Stimulated activated CD8-positive, alpha-beta memory T cell treated with anti-CD3 and anti-CD28 coated beads, Interleukin-4, amount 100 ng/mL, for 4 hours (primary cell): ENCODE results near the gene ATP5MC2.
"Not testable (repeated sequence)": the region's sequence is repeated elsewhere in the genome, so short reads cannot be mapped to it uniquely, and the experiment has no call there.

ENCODE experiments used
- DNase-seq, 2 donors: peaks; one replicate each; pipeline ENCODE4 v3.0.0-alpha.2; 2020; ENCODE audit warnings: low read depth in 2 of 2, low spot score in 1 of 2

ATP5MC2 gene

DNA sequence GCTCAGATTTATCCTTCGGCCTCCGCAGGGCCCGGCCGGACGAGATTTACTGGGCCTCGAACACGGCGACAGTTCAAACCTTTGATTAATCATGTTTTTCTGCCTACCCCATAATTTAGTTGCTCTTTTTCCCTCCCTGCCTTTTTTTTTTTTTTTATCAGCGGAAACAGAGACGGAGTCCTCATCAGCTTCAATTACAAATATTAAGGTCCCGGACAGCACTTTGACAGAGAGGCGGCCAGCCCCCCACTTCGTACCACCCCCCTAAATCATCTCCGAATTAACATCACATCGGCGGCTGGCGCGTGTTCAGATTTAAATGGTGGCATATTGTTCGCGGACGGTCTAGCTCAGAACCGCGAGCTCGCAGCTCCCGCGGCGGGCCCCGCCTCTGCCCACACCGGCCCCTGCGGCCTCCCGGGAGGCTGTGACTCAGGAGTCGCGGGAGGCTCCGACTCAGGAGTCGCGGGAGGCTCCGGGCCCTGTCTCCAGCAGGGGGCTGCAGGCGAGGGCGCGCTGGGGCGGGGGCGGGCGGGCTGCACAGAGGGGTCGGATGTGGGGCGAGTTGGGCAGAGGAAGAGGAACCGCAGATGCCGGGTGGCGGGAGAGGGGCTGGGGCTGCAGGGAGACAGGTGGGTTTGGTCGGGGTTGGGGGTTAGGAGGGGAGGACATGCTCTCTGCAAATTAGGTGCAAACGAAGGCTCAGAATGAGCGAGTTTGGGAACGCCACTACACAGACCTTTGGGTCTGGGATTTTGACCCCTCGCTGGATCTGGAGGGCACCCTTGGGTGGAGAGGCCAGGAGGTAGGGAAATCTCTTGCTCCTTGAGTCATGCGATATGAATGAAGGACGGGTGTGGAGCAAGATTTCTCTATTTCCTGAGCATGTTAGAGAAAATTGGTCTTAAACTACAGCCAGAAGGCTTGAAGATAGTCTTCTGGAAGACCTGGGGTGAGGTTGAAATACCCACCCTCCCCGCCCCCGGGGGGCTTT lies 19.6 kb upstream of the ATP5MC2 start:
- DNase-seq: peak in 1 of 2 donors; percentile 5

DNA sequence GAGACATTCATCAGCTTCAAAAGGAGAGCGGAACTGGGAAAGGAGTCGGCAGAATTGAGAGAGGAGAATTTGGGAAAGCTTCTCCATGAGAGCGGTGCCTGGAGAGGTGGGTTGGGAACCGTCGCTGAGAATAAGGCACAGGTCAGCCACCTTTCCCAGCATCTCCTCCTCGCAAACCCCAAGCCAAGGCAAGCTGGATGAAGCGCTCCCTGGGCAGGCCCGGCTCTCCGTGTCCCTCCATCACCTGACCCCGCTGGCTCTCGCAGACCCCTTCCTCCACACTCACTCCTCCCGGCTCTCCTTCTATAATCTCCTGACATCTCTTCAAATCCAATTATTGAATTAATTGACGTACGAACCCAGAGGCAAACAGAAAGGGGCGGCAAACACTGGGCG lies 18.9 kb upstream of the ATP5MC2 start:
- DNase-seq: no peak

DNA sequence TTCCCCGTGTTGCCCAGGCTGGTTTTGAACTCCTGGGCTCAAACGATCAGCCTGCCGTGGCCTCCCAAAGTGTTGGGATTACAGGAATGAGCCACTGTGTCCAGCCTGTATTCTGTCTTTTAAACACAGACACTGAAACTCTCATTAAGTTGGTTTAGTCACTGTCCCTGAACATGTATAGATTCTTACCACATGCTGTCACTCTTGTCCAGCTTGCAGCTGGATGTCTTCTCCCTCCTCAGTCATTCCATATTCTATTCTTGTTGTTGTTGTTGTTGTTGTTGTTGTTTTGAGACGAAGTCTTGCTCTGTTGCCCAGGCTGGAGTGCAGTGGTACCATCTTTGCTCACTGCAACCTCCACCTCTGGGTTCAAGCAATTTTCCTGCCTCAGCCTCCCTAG lies 12.3 kb upstream of the ATP5MC2 start:
- no peak for DNase-seq

DNA sequence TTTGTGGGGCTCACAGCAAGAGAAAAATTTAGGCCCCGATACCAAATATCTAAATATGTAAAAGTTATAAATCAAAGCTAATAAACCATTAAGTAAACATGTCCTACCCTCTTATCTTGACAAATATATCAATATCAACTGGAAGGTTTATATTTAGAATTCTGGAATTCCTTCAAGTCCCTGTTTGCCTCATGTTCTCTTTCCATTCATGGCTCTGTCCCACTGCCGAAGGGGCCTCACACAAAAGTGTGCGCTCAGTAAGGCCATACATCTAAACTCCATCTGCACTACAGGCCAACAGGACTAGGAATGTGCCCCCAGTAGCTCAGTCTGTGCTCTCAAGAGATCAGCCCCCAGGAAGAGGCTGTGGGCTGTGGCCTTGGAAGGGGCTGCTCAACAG lies 10.6 kb upstream of the ATP5MC2 start:
- DNase-seq: no peak

DNA sequence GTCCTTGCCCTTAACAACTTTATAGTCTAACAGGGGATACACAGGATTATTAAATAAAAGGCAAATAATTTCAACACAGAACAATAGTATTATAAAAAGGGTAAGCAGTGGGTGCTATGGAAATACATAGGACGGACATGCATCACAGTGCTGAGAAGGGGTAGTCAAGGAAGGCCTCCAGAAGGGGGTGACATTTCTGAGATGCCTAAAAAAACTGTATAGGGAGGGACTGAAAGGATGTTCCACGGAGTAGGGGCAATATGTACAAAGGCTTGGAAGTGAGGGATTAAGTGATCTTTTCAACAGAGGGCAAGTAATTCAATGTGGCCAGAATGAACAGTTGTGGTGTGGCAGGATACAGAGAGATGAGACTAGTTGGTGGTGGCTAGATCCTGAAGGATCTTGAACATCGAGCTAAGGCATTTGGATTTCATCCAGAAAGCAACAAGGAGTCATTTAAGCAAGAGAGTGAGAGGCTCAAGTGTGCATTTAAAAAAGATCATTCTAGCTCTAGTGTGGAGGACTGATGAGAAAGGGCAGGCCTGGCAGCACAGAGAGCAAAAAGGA lies 8.9 kb upstream of the ATP5MC2 start:
- no peak for DNase-seq

DNA sequence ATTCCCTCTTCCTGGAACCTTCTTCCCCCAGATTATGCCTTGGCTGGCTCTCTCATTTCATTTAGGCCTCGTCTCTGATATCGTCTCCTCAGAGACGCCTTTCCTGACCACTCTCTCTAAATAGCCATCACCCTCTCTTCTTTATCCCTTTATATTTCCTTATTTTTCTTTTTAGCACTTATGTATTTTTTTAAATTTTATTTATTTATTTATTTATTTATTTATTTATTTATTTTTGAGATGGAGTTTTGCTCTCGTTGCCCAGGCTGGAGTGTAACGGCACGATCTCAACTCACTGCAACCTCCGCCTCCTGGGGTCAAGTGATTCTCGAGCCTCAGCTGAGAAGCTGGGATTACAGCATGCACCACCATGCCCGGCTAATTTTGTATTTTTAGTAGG lies 8.1 kb upstream of the ATP5MC2 start:
- DNase-seq: no peak

DNA sequence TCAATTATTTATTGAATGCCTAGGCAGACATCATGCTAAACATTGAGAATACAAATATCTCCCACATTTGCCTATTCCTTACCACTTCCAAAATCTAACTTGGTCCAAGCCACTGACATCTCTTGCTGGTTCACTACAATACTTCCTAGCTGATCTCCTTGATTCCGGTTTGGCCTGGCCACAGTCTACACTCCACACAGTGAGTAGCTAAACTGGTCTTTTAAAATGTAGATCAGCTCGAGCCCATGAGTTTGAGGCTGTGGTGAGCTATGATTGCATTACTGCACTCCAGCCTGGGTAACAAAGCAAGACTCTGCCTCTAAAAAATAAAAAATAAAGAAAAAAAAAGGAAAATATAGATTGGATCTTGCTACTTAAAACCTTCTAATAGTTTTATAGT lies 7.6 kb upstream of the ATP5MC2 start:
- DNase-seq: no peak

DNA sequence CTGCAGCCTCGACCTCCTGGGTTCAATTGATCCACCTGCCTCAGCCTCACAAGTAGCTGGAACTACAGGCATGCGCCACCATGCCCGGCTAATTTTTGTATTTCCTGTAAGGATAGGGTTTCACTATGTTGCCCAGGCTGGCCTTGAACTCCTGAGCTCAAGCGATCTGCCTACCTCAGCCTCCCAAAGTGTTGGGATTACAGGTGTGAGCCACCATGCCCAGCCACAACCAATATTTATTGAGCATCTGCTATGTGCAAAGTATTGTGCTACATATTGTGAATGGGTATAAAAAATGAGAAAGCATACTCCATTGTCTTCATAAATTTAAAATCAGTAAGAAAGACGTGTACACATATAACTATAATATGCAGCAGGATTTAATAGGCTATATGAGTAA lies 4.2 kb upstream of the ATP5MC2 start:
- not testable (repeated sequence) for DNase-seq

DNA sequence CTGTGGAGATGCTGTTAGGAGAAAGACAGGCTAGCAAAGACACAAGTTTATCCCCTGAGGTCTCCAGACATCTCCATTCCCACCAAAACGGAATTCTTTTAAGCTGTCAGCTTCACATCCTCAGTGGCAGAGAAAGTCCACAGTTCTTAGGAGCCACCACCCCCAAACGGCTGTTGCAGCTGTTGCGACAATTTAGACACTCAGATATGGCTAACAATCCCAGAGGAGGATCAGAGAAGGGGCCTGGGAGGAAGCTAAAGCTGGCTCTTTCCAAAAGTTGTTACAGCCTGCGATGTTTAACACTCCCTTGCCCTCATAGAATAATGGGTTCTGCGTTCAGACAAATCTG lies 1.9 kb upstream of the ATP5MC2 start:
- no peak for DNase-seq

DNA sequence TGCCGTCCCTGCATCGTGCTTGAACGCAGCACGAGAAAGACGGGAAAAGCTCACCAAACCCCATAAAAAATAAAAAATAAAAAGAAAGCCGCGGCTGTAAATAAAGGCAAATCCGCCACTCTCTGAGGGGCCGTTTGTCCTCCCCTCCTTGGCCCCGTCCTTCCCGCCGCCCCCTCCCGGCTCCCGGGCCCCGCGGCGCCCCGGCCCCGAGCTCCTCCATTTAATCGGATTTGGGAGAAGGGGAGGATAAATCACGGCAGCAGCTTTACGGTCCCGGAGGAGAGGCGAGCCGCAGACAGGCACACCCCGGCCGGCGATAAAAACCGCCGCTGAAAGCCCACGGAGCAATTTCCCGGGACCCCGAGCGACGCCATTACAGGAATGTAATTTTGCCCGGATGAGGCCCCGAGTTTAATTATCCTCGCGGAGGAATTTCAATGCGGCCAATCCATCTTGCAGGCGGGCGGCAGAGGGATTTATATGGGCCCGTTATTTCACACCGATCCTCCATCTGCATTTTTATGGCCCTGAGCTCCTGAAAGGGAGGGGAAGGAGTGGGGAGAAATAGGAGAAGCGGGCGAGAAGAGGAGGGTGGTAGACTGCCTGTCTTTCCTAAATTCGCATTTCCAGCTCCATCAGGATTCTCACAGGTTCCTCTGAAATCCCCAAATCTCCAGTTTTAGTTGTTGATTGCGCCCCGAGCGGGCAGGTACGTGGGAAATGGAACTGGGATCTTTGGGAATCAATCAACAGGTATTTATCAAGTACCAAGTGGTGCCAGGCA lies 1.3 kb upstream of the ATP5MC2 start:
- no peak for DNase-seq

DNA sequence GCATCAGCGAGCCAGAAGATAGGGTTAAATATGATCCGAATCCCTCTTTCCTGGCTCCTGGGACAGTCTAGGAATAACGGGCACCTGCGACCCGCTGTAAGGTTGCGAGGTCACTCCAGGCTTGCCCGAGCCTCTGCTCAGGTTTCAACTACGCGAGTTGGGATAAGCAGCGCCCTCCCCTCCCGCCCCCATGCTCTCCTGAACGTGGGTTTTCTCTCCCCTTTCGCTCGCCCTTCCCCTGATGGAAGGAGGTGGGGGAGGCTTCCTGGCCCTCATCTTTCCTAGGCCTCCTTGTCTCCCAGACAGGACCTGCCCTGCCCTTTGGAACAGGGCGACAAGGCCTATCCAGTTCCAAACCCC lies 753 bp upstream of the ATP5MC2 start:
- no peak for DNase-seq

DNA sequence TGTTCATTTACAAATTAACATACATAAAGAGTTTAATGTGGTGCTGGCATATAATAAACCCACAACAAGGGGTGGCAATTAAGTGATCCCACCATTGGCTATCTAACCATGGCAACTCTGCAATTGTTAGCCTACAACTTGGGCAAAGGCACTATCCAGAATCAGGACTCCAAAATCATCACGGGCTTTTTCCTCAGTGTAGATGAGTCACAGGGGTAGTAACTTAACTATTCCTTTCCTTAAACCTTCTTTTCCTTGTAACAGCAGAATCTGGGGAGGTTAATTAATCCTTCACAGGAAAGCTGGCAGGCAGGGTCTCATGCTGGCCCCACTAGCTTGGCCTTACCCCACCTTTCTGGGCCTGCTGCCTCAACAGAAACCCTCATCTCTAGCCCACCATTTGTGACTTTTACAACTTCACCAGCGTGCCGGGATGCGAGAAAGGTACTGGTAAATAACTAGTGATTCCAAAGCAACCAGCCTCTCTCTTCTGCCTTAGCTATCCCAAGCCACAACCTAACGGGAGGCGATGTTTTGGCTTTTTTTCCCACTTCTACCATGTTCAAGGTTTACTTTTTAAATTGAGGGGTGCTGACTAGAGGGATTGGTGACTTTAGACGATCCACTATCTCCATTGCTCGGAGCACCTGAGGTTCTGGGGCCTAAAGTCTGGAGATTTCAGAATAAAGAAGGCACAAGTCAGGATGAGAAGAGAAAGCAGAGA lies 744 bp downstream of the ATP5MC2 start:
- no peak for DNase-seq

DNA sequence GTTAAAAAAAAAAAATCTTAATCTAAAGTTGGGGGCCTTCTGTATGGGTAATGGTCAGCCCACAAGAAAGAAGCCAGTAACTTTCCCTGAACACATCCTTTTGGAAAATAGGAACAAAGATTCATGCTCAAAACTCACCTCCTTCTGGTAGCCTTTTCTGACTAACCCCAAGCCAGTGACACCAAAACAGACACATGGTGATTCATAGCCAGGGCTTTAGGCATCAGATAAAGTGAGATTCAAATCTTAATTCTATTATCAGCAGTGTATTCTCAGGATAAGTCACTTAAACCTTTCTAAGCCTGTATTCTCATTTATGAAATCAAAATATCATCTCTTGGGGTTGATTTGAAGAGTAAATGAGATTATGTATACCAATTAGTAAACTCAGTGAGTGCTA lies 4.9 kb downstream of the ATP5MC2 start:
- DNase-seq: no peak

DNA sequence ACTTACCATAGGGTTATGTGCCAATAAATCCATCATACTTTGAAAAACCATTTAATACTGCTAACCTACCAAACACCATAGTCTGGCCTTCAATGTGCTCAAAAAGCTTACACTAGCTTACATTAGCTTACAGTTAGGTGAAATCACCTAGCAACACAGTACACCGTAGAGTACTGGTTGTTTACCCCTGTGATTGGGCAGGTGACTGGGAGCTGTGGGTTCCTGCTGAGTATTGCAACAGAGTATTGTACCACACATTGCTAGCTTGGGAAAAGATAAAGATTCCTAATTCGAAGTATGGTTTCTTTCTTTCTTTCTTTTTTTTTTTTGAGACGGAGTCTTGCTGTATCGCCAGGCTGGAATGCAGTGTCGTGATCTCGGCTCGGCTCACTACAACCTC lies 5.6 kb downstream of the ATP5MC2 start:
- DNase-seq: no peak

DNA sequence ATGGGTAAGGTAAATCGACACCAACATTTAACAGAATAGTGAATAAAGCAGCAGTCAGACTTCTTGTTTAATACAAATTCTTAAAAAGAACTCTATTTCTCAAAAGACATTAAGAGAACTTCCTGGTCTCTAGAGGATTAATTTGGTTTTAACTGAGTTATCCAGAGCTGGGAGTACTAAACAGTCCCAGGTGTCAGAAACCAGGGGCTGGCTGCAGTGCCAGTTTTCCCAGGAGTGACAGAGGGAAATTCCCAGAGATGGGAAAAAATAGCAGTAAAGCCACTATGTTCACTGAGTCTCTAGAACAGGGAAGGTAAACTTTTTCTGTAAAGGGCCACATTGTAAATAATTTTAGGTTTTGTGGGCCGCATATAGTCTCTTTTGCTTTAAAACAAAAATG lies 8.8 kb downstream of the ATP5MC2 start:
- DNase-seq: no peak

DNA sequence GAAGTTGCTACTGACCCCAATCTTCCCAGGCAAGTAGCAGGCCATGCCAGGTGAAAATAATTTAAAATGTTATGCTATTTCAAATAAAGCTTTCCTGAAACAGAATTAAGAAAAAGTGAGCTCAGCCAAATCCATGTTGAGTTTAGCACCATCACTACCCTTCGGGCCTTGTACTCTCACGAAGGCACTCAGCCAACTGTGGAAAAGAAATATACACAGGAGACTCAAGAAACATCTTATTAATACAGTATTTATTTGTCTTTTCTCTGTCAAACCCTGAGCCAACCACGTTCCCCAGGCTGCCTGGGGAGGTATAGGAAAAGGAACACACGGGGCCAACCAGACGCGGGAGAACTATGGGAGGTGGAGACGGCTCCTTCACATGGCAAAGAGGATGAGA lies 10.9 kb downstream of the ATP5MC2 start:
- DNase-seq: no peak

DNA sequence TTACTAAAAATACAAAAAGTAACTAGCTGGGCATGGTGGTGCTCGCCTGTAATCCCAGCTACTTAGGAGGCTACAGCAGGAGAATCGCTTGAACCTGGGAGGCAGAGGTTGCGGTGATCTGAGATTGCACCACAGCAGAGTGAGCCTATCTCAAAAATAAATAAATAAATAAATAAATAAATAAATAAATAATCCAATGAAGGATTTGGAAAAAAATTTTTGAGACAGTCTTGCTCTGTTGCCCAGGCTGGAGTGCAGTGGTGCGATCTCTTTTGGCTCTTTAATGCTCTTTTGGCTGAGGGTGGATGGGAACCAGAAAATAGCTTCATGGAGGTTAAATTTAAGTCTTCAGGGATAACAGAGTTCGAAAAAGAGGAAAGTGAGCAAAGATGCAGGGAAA lies 11.7 kb downstream of the ATP5MC2 start:
- no peak for DNase-seq

DNA sequence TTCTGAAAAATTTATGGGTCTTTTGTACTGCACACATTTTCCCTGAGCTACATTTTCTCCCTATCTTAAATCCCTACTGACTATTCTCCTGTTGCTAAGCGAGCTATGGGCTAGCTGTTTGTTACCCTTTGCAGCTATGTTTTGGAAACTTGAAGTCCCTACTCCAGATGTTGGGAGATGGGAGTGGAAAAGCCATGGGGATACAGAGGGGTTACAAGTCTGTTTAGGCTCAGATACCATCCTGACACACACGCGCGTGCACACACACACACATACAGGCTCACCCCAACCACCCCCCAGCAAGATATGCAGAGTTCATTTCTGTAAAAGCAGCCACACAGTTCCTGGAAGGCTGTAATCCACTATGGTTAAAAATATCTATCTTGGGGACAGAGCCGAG lies 15.8 kb downstream of the ATP5MC2 start:
- DNase-seq: no peak

DNA sequence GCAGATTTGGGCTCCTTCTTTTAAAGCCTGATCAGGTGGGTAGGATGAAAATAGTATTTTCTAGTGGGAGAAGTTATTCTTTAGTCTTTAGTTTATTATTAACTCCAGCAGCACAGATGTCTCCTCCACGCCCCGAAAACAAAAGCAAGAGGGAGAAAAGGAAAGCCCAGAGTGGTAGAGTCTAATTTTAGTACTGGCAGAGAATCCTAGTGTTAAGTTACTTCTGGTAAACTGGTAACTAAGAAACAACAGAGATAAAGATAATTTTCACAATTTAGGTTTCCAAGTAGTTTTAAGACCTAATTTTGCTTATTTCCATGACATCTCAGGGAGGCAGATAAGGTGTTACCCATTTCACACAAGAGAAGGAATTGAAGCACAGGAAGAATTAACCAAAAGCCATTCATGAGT lies 16.3 kb downstream of the ATP5MC2 start:
- DNase-seq: no peak

DNA sequence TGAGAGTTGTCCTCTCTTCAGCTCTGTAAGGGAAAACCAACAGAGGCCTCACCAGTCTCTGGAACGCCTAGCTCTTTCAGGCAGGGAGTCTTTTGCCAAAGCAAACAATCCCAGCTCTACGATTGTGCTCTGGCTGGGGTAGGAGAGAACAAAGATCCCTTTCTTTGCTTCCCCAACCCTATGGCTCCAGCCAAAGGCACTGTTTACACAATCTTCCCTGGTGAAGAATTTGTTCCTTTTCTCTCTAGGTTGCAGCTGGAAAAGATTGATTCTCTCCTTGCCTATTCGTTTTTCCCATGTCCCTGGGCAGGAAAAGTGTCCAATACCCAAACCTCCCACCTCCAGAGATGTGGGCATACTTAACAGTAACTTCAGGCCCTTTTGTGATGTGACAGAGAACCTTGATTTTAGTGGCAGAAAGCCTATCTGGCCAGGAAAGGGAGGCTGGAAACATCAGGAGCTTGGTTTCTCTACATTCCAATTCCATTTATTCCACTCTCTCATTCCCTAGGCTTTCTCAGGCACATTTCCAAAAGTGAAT lies 16.8 kb downstream of the ATP5MC2 start:
- no peak for DNase-seq

DNA sequence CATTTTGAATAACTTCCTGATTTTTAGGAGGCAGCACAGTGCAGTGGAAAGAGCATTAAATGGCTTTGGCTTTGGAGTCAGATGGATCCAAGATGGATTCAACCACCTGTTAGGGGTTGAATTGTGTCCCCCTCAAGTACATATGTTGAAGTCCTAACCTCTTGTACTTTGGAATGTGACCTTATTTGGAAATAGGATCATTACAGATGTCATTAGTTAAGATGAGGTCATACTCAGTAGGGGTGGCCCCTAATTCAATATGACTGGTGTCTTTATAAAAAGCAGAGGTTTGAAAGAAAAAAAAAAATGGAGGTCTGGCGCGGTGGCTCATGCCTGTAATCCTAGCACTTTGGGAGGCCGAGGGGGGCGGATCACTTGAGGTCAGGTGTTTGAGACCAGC lies 18.8 kb downstream of the ATP5MC2 start:
- DNase-seq: no peak
